CD4-positive, alpha-beta T cell treated with Interleukin-2 at 100 ng/mL for 4 hours (primary cell): ENCODE data around the gene SERPINA9.
"Not testable (repeated sequence)": the region's sequence is repeated elsewhere in the genome, so short reads cannot be mapped to it uniquely, and the experiment has no call there.

Experiments used
- DNase-seq: peaks from one replicate; pipeline ENCODE4 v3.0.0-alpha.2; 2020; ENCODE audit warnings: low spot score

The SERPINA9 gene

DNA sequence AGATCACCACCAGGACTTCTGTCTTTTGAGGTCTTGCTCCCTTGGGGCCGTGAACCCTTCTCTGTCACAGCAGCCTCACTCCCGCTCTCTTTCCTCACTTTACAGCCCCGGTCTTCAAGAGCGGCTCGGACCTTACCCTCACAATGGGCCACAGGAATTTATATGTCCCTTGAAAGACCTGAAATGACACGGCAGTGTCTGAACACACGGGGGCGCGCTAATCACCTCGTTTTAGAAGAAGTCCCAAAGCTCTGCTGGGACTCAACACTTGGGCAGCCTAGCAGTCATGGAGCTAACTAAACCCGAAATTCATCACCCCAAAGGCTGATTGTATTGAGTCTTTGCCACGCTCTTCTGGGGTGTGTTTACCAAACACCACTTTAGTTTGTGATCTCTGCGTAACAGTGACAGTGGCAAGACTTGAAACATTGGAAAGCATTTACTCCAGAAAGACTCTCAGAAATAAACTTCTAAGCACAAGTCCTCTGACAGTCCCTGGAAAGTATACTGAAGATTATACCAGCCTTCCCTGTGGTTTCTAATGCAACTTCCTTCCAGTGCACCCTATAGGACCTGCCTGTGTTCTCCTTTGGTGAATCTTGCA is 52.4 kb downstream of the SERPINA9 start:
- DNase-seq, result peak; percentile 22

DNA sequence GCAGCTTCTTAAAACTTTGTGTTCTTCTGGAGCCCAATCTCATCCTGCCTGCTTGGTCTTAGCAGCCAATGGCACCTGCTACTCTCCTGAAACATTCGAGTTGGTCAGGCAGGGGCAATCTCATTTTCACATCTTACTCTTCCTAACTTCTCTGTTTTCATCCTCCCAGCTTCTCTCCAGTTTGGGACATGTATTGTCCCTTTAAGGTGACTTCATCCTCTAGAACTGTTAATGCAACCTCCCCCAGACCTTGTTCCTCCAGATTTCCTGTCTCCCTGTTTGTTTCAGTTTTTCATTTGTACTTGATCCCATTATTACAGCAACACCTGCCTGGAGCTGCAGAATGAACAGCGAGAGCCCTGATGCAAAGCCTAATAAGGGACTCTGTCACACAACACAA is 54.7 kb downstream of the SERPINA9 start:
- DNase-seq, result no peak

DNA sequence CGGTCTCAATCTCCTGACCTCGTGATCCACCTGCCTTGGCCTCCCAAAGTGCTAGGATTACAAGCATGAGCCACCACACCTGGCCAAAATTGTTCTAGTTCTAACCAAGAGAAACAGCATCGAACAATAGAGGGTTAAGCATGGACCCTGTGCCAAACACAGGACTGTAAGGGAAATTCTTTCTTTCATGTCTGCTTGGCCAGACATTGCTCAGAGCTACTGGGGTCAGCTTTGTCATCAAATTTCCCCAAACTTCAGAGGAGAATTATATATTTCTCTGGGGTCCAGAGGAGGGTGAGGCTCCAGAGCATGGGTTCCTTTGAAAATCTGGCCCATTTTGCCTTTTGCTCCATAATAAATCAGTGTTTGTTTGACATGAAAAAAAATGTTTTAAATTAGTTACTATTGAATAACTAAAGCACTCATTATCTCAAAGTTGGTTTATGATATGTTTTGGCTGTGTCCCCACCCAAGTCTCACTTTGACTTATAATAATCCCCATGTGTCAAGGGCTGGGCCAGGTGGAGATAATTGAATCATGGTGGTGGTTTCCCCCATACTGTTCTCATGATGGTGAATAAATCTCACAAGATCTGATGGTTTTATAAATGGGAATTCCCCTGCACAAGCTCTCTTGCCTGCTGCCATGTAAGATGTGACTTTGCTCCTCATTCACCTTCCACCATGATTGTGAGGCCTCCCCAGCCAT is 58.3 kb downstream of the SERPINA9 start:
- DNase-seq, result not testable (repeated sequence)
